HK-2 (cell line): ENCODE results near the gene ATP9B.

Experiments
- DNase-seq: peaks from one replicate; pipeline ENCODE4 v3.0.0-alpha.2; 2018; ENCODE audit not compliant: unreplicated experiment

The ATP9B gene

GRCh38 chr18:79068937-79069716 is at the start of gene ATP9B:
TSS of gene ATP9B (plus strand) at chr18:79069394. CDS start at chr18:79069411, 17 bp downstream.
- DNase-seq, result peak; percentile 97

DNA sequence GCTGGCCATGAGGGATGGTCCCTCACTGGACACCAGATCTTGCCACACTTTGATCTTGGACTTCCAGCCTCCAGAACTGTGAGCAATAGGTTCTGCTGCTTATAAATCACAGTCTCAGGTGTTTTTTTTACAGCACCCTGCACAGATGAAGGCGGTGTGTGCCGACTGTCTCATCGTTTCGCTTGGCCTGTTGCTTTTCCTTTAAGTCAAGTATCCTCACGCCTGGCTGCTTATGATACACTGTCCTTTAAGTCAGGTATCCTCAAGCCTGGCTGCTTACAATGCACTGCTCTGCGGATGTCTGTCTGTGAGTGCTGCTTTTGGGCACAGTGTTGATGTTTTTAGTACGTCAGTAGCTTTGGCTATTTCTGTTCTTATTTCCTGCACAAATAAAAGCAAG is 49.3 kb upstream of the ATP9B start:
- no peak for DNase-seq

DNA sequence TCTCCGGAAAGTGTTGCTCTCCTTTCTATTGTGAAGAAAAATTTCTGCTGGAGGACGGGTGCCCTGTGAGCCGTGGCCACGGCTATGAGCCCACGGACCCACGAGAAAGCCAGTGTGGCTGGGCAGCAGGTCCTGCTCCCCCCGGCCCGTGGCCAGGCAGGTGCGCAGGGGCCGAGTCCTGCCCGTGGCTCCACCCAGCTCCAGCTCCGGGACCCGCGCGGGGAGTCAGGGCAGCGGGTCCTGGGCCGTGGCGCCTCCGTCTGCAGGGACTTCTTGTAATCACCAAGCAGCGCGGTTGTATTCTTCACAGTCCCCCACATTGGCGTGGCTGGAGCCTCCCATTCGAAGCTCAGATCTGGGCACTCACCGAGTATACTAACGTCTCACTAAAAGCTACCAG is 46.6 kb upstream of the ATP9B start:
- DNase-seq, result no peak

GRCh38 chr18:79026491-79026890 is 42.7 kb upstream of the ATP9B start:
- DNase-seq, result no peak

- no peak for DNase-seq
Observed at GRCh38 chr18:79030680-79031079, 38.5 kb upstream of the ATP9B start.

GRCh38 chr18:79042276-79042675 is 26.9 kb upstream of the ATP9B start:
- DNase-seq, result no peak

DNA sequence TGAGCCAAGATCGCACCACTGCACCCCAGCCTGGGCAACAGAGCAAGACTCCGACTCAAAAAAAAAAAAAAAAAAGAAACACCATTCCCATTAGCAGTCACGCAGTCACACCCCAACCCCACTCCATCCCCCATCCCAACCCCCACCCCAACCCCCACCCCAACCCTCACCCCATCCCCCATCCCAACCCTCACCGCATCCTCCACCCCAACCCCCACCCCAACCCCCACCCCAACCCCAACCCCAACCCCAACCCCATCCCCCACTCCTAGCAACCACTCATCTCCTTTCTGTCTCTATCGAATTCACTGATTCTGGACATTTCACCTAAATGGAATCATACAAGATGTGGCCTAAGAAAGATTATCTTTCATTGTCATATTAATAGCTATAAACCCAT is 25.9 kb upstream of the ATP9B start:
- DNase-seq, result no peak

DNA sequence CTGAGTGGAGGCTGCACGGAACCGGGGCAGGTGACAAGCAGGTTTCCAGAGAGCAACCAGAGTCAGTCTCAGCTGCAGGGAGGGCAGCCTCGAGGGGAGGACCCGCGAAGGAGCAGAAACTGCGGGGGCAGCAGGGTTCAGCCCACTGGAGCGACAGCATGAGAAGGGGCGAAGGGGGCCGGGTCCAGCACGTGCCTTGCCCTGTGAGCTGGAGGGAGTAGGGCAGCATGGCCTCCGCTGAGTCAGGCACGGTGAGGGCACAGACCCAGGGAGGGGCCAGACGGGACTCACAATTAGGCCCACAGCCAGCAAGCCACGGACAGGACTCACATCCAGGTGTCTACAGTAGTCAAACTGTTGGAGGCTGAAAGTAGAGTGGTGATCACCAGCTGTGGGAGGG is 22.7 kb upstream of the ATP9B start:
- no peak for DNase-seq

DNA sequence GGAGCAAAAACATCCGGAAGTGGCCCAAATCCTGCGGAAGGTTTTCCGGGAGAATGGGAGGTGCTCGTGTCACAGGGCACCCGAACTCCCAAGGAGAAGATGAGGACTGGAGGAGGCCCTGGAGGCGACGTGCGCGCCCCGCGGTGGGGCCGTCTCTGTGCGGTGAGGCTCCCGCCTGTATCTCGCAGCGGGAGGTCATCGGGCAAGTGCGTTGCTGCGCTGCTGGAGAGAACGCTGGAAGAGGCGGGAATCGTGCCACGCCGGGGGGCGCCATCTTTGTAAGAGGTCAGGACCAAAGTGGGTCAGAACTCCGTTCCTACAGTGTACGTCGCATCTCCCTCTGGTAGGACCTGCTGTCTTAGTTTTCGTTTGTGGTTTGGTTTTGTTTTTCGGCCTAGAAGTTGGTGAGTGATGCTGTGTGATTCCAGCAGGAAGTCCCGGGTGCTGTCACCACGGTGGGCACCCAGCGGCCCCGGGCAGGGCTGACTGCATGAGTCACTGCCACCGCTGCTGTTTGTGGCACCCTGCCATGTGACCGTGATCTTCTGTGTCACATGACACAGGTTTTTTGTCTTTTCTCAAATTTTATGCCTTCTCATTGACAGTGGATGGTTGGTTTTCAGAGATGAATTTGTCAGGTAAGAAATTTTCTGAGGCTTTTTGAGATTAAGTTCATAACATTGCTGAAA is 21.5 kb upstream of the ATP9B start:
- peak; percentile 31 for DNase-seq

- no peak for DNase-seq
Observed at GRCh38 chr18:79048245-79048632, 21.0 kb upstream of the ATP9B start.

- no peak for DNase-seq
Observed at GRCh38 chr18:79049506-79049905, 19.7 kb upstream of the ATP9B start.

DNA sequence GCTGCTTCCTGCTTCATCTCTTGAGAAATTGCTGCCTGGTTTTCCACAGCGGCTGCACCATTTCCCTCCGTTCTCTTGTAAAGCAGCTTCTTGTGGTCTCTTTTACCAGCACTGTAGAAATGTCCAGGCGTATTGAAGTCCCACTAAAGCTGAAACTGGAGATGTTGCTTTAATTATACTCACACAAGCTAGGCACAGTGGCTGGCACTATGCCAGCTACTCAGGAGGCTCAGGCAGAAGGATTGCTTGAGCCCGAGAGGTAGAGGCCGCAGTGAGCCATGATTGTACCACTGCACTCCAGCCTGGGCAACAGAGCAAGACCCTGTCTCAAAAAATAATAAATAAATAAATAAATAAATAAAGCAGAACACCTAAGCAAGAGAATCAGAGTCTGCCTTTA is 19.2 kb upstream of the ATP9B start:
- no peak for DNase-seq

- no peak for DNase-seq
Observed at GRCh38 chr18:79056827-79057367, 12.3 kb upstream of the ATP9B start.

DNA sequence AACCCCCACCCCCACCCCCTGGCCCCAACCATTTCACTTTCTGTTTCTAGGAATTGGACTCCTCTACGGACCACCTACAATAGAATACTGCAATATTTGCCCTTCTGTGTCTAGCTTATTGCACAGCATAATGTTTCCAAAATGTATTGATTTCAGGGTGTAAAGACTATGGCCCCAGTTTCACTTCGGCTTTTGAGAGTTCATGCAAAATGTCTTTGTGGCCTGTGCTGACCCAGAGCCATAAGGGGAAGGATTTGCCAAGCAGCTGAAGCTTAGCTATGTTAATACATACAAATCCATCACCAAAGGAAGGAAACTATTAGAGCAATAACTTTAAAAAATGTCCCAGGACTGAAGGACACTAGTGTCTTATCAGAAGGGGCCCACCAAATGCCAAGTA is 11.2 kb upstream of the ATP9B start:
- no peak for DNase-seq

- DNase-seq, result peak; percentile 4
Observed at GRCh38 chr18:79062806-79063205, 6.4 kb upstream of the ATP9B start.

GRCh38 chr18:79064228-79064627 is 5.0 kb upstream of the ATP9B start:
- DNase-seq, result no peak

DNA sequence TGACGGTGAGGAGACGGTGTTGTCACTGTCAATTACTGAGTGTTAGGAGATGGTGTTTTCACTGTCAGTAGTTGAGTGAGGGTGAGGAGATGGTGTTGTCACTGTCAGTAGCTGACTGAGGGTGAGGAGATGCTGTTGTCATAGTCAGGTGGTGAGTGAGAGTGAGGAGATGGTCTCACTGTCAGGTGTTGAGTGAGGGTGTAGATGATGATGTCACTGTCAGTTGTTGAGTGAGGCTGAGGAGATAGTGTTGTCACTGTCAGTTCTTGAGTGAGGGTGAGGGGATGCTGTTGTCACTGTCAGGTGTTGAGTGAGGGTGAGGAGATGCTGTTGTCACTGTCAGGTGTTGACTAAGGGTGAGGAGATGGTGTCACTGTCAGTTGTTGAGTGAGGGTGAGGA is 3.4 kb upstream of the ATP9B start:
- no peak for DNase-seq

GRCh38 chr18:79067611-79068010 is 1.6 kb upstream of the ATP9B start:
- DNase-seq, result no peak

DNA sequence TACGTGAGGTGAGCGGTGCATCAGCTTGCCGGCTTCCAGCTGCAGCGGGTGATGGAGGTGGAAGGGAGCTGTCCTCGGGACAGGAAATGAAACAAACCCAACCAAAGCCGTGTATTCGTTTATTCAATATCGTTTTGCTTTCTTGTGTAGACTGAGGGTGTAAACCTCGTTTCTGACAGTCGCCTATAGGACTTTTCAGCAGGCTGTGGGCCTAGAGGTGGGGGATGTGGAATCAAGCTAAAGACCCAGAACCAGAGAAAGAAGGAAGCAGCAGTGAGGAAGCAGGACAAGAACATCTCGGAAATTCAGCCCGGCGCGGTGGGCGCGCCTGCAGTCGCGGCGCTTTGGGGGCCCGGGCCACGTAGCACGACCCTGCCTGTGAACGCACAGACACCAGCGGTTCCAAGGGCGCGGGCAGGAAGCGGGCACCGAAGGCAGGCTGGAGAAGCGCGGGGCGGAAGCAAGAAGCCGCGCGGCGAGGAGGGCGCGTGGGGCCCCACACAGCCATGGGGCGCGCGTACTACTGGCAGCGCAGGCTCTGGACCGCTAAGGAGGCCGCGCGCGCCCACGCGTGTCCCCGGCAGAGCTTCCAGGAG is 755 bp upstream of the ATP9B start:
- no peak for DNase-seq

DNA sequence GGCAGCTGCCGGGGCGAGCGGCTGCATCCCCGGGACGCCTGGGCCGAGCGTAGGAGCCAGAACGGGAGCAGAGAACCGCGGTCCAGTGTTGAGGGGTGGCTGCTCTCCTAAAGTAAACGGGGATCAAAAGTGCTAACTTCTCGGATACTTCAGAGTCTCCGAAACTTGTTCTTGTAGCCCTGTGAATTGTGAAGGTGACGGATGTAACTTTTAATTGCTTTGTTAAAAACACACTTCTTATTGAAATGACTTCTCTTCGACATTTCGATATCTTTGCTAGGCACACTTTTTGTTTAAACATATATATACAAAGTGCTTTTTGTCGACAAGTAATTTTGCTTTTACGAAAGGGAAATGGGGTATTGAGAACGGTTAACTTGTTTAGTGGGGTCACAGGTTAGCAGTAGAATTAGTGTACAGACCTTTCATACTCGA is 540 bp downstream of the ATP9B start:
- no peak for DNase-seq

- DNase-seq, result no peak
Observed at GRCh38 chr18:79070486-79070885, 1.3 kb downstream of the ATP9B start.

GRCh38 chr18:79071037-79071436 is 1.8 kb downstream of the ATP9B start:
- DNase-seq, result no peak
